ENCODE data around the gene EVA1B. TPM values are rescaled to one million over a fixed set of nuclear protein-coding genes. Genes with fewer than 3 reads are reported as not detected.

Gene EVA1B
- total RNA-seq, result 10 to 100 TPM; 11.6 to 14.1 TPM

GRCh38 chr1:36323636-36324352 lies at the start of gene EVA1B:
Gene EVA1B, minus strand, starts transcription at chr1:36323645. Its CDS starts 608 bp downstream, at chr1:36323037.
- Mint-ChIP-seq H3K4me3 (peak within 1 kb of the TSS; percentile 83), H3K27me3 (peaks cover 2% of the 10 kb centered on the region), H3K27ac (peak within 1 kb of the TSS; percentile 38), H3K4me1 (peaks cover 38% of the 10 kb centered on the region), H3K9me3 (no peaks in the 10 kb centered on the region), H3K36me3 (peaks cover 7% of the 10 kb centered on the region)
- ATAC-seq (ENCODE audit: low read depth) (peak; percentile 46), DNase-seq (peak; percentile 72)
- POLR2A ChIA-PET, result interaction anchor here (0.6 to 4.5 kb wide), 8 partner anchors 13 to 163 kb away, joined by 3 to 24 read pairs (median 5); partner anchors contain the start of genes SH3D21, STK40 and THRAP3

- POLR2A ChIA-PET, result interaction anchor here (0.7 to 0.8 kb wide), 2 partner anchors 13 to 1142 kb away, joined by 3 to 4 read pairs; no protein-coding TSS in a partner anchor
- ATAC-seq (ENCODE audit: low read depth) (no peak), DNase-seq (no peak)
- H3K36me3 Mint-ChIP-seq, result peaks cover 4% of the 10 kb centered on the region
- H3K9me3 Mint-ChIP-seq, result no peaks in the 10 kb centered on the region
- H3K27ac Mint-ChIP-seq, result peak overlapping the region; percentile 97
- peaks cover 51% of the 10 kb centered on the region for H3K4me1 Mint-ChIP-seq
- no peaks in the 10 kb centered on the region for H3K27me3 Mint-ChIP-seq
- no peak overlapping the region for H3K4me3 Mint-ChIP-seq
Observed at GRCh38 chr1:36372617-36373016, 49.2 kb upstream of the EVA1B start.

GRCh38 chr1:36369061-36369861 lies 45.8 kb upstream of the EVA1B start:
- DNase-seq (peak; percentile 84), ATAC-seq (ENCODE audit: low read depth) (peak; percentile 21)
- H3K36me3 Mint-ChIP-seq, result peaks cover 3% of the 10 kb centered on the region
- POLR2A ChIA-PET, result interaction anchor here (1.0 to 1.8 kb wide), 7 partner anchors 13 to 62 kb away, joined by 3 to 11 read pairs (median 4); no protein-coding TSS in a partner anchor
- no peaks in the 10 kb centered on the region for H3K9me3 Mint-ChIP-seq
- no peaks in the 10 kb centered on the region for H3K27me3 Mint-ChIP-seq
- no peak overlapping the region for H3K4me3 Mint-ChIP-seq
- H3K27ac Mint-ChIP-seq, result peak overlapping the region; percentile 26
- peaks cover 56% of the 10 kb centered on the region for H3K4me1 Mint-ChIP-seq

- no peak for ATAC-seq (ENCODE audit: low read depth)
- Mint-ChIP-seq H3K27ac (peak overlapping the region; percentile 78), H3K4me3 (no peak overlapping the region), H3K4me1 (peaks cover 43% of the 10 kb centered on the region), H3K36me3 (no peaks in the 10 kb centered on the region), H3K9me3 (no peaks in the 10 kb centered on the region), H3K27me3 (no peaks in the 10 kb centered on the region)
- DNase-seq, result no peak
- POLR2A ChIA-PET, result interaction anchor here (1.6 to 3.0 kb wide), 4 partner anchors 17 to 45 kb away, joined by 5 to 28 read pairs (median 12); partner anchors contain the start of gene LSM10
Observed at GRCh38 chr1:36367798-36368197, 44.4 kb upstream of the EVA1B start.

GRCh38 chr1:36367066-36367465 lies 43.6 kb upstream of the EVA1B start:
- peak; percentile 38 for ATAC-seq (ENCODE audit: low read depth)
- H3K27me3 Mint-ChIP-seq, result no peaks in the 10 kb centered on the region
- POLR2A ChIA-PET, result interaction anchor here (0.5 to 3.0 kb wide), 7 partner anchors 11 to 61 kb away, joined by 3 to 28 read pairs (median 9); partner anchors contain the start of genes LSM10, SH3D21 and STK40
- peak overlapping the region; percentile 19 for H3K4me3 Mint-ChIP-seq
- no peak for DNase-seq
- no peaks in the 10 kb centered on the region for H3K9me3 Mint-ChIP-seq
- peaks cover 39% of the 10 kb centered on the region for H3K4me1 Mint-ChIP-seq
- H3K27ac Mint-ChIP-seq, result peak overlapping the region; percentile 78
- peaks cover 1% of the 10 kb centered on the region for H3K36me3 Mint-ChIP-seq

GRCh38 chr1:36366091-36366661 lies 42.7 kb upstream of the EVA1B start:
- POLR2A ChIA-PET, result interaction anchor here (0.7 to 3.0 kb wide), 12 partner anchors 11 to 206 kb away, joined by 3 to 28 read pairs (median 5); partner anchors contain the start of genes LSM10, MRPS15, SH3D21 and STK40

GRCh38 chr1:36365381-36365780 lies 41.9 kb upstream of the EVA1B start:
- Mint-ChIP-seq H3K4me1 (peaks cover 40% of the 10 kb centered on the region), H3K27ac (peak overlapping the region; percentile 78), H3K27me3 (no peaks in the 10 kb centered on the region), H3K9me3 (no peaks in the 10 kb centered on the region), H3K4me3 (no peak overlapping the region), H3K36me3 (peaks cover 4% of the 10 kb centered on the region)
- POLR2A ChIA-PET, result interaction anchor here (1.4 to 3.0 kb wide), 5 partner anchors 19 to 99 kb away, joined by 4 to 28 read pairs (median 14); partner anchors contain the start of genes LSM10, MRPS15 and STK40
- no peak for ATAC-seq (ENCODE audit: low read depth)
- no peak for DNase-seq

More at GRCh38 chr1:36366091-36366661, 42.7 kb upstream of the EVA1B start:
- H3K27ac Mint-ChIP-seq, result peak overlapping the region; percentile 78
- peaks cover 4% of the 10 kb centered on the region for H3K36me3 Mint-ChIP-seq
- no peaks in the 10 kb centered on the region for H3K9me3 Mint-ChIP-seq
- H3K4me3 Mint-ChIP-seq, result peak overlapping the region; percentile 66
- DNase-seq (peak; percentile 63), ATAC-seq (ENCODE audit: low read depth) (peak; percentile 94)
- peaks cover 40% of the 10 kb centered on the region for H3K4me1 Mint-ChIP-seq
- no peaks in the 10 kb centered on the region for H3K27me3 Mint-ChIP-seq

GRCh38 chr1:36359911-36360550 lies 36.6 kb upstream of the EVA1B start:
- POLR2A ChIA-PET, result interaction anchor here (0.8 to 1.0 kb wide), 3 partner anchors 9 to 25 kb away, joined by 3 to 4 read pairs (median 3); no protein-coding TSS in a partner anchor
- ATAC-seq (ENCODE audit: low read depth) (no peak), DNase-seq (no peak)
- peak overlapping the region; percentile 84 for H3K27ac Mint-ChIP-seq
- no peaks in the 10 kb centered on the region for H3K9me3 Mint-ChIP-seq
- peaks cover 19% of the 10 kb centered on the region for H3K36me3 Mint-ChIP-seq
- peaks cover 13% of the 10 kb centered on the region for H3K4me1 Mint-ChIP-seq
- H3K27me3 Mint-ChIP-seq, result no peaks in the 10 kb centered on the region
- no peak overlapping the region for H3K4me3 Mint-ChIP-seq

GRCh38 chr1:36359383-36359782 lies 35.9 kb upstream of the EVA1B start:
- Mint-ChIP-seq H3K36me3 (peaks cover 22% of the 10 kb centered on the region), H3K9me3 (no peaks in the 10 kb centered on the region)

GRCh38 chr1:36358514-36359084 lies 35.2 kb upstream of the EVA1B start:
- Mint-ChIP-seq H3K9me3 (no peaks in the 10 kb centered on the region), H3K27ac (no peak overlapping the region), H3K36me3 (peaks cover 26% of the 10 kb centered on the region), H3K4me3 (no peak overlapping the region), H3K27me3 (no peaks in the 10 kb centered on the region), H3K4me1 (peaks cover 14% of the 10 kb centered on the region)
- no peak for DNase-seq
- POLR2A ChIA-PET, result no interaction called here
- ATAC-seq (ENCODE audit: low read depth), result no peak

More at GRCh38 chr1:36359383-36359782, 35.9 kb upstream of the EVA1B start:
- POLR2A ChIA-PET, result interaction anchor here (0.8 kb wide), 1 partner anchor 9 kb away, joined by 3 read pairs; no protein-coding TSS in a partner anchor
- ATAC-seq (ENCODE audit: low read depth) (no peak), DNase-seq (no peak)
- no peaks in the 10 kb centered on the region for H3K27me3 Mint-ChIP-seq
- H3K27ac Mint-ChIP-seq, result peak overlapping the region; percentile 84
- H3K4me3 Mint-ChIP-seq, result no peak overlapping the region
- peaks cover 13% of the 10 kb centered on the region for H3K4me1 Mint-ChIP-seq

- H3K4me1 Mint-ChIP-seq, result peaks cover 28% of the 10 kb centered on the region
- no peak overlapping the region for H3K4me3 Mint-ChIP-seq
- POLR2A ChIA-PET, result no interaction called here
- H3K27me3 Mint-ChIP-seq, result no peaks in the 10 kb centered on the region
- no peak overlapping the region for H3K27ac Mint-ChIP-seq
- H3K9me3 Mint-ChIP-seq, result no peaks in the 10 kb centered on the region
- H3K36me3 Mint-ChIP-seq, result peaks cover 33% of the 10 kb centered on the region
- ATAC-seq (ENCODE audit: low read depth) (no peak), DNase-seq (no peak)
Observed at GRCh38 chr1:36355811-36356210, 32.4 kb upstream of the EVA1B start.

- POLR2A ChIA-PET, result interaction anchor here (1.3 kb wide), 1 partner anchor 12 kb away, joined by 3 read pairs; no protein-coding TSS in a partner anchor
- Mint-ChIP-seq H3K36me3 (peaks cover 28% of the 10 kb centered on the region), H3K27me3 (no peaks in the 10 kb centered on the region), H3K27ac (no peak overlapping the region), H3K4me1 (peaks cover 30% of the 10 kb centered on the region), H3K9me3 (no peaks in the 10 kb centered on the region), H3K4me3 (no peak overlapping the region)
- ATAC-seq (ENCODE audit: low read depth) (no peak), DNase-seq (no peak)
Observed at GRCh38 chr1:36354486-36354885, 31.0 kb upstream of the EVA1B start.
